WTC11 (cell line): Measurements from ENCODE around the gene MAGEA8.
"Not testable (repeated sequence)": the region's sequence is repeated elsewhere in the genome, so short reads cannot be mapped to it uniquely, and the experiment has no call there.

Source experiments
- NR2C2 ChIP-seq: sonication (generic); formaldehyde crosslinking; IDR thresholded peaks from 2 replicates; pipeline ENCODE4 v1.8.0; 2022; ENCODE audit warnings: mild to moderate bottlenecking, missing genetic modification reagents
- TF ChIP-seq, protein P1 (sequence below): fragments of 200-600 bp; IDR thresholded peaks from 2 replicates; pipeline ENCODE4 v1.8.0; 2022; ENCODE audit warnings: antibody characterized with exemption

- TF ChIP-seq NR2C2 (CRISPR knock-in tag): not testable (repeated sequence)
- TF ChIP-seq, protein P1, sequence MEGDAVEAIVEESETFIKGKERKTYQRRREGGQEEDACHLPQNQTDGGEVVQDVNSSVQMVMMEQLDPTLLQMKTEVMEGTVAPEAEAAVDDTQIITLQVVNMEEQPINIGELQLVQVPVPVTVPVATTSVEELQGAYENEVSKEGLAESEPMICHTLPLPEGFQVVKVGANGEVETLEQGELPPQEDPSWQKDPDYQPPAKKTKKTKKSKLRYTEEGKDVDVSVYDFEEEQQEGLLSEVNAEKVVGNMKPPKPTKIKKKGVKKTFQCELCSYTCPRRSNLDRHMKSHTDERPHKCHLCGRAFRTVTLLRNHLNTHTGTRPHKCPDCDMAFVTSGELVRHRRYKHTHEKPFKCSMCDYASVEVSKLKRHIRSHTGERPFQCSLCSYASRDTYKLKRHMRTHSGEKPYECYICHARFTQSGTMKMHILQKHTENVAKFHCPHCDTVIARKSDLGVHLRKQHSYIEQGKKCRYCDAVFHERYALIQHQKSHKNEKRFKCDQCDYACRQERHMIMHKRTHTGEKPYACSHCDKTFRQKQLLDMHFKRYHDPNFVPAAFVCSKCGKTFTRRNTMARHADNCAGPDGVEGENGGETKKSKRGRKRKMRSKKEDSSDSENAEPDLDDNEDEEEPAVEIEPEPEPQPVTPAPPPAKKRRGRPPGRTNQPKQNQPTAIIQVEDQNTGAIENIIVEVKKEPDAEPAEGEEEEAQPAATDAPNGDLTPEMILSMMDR: not testable (repeated sequence)
Measured at GRCh38 chrX:149890828-149891227, 9.8 kb downstream of the MAGEA8 start.
